Astrocyte (in vitro differentiated cells and primary cell): ENCODE measurements around the gene JMJD7. TPM values are rescaled to one million over a fixed set of nuclear protein-coding genes. Genes with fewer than 3 reads are reported as not detected.
A peak's percentile ranks its signal among the peaks of the same experiment; 100 is the strongest.

Experiments
- DNase-seq: peaks from one replicate; pipeline ENCODE4 v3.0.0-alpha.2; 2010; ENCODE audit warnings: low read depth
- FAIRE-seq: peaks from 2 replicates; lab custom pipeline; 2011; peaks lifted over from hg19 to GRCh38; lab: Jason Lieb, UNC
- H2AFZ ChIP-seq: 2 replicates; pipeline ENCODE4 v1.6.0; 2012; ENCODE audit warnings: low read depth, low read length, inconsistent platforms
- H3K27ac ChIP-seq: 2 replicates; pipeline ENCODE4 v1.5.1; 2011; ENCODE audit warnings: low read depth, low read length, inconsistent platforms
- H3K27me3 ChIP-seq: 2 replicates; pipeline ENCODE4 v1.6.0; 2011; ENCODE audit warnings: low read length, inconsistent platforms; ENCODE audit not compliant: insufficient read depth
- H3K36me3 ChIP-seq: 2 replicates; pipeline ENCODE4 v1.5.1; 2011; ENCODE audit warnings: low read length, inconsistent platforms; ENCODE audit not compliant: insufficient read depth
- H3K4me1 ChIP-seq: 2 replicates; pipeline ENCODE4 v1.5.1; 2011; ENCODE audit warnings: low read length, inconsistent platforms; ENCODE audit not compliant: insufficient read depth
- H3K4me2 ChIP-seq: 2 replicates; pipeline ENCODE4 v1.6.0; 2012; ENCODE audit warnings: low read length, inconsistent platforms
- H3K4me3 ChIP-seq: 2 replicates; pipeline ENCODE4 v1.5.1; 2011; ENCODE audit warnings: low read depth, mild to moderate bottlenecking, low read length, inconsistent platforms; ENCODE audit not compliant: insufficient read depth
- H3K79me2 ChIP-seq: 2 replicates; pipeline ENCODE4 v1.6.0; 2012; ENCODE audit warnings: mild to moderate bottlenecking, low read length, inconsistent platforms; ENCODE audit not compliant: insufficient read depth
- H3K9ac ChIP-seq: 2 replicates; pipeline ENCODE4 v1.6.0; 2012; ENCODE audit warnings: mild to moderate bottlenecking, low read length, inconsistent platforms
- H3K9me3 ChIP-seq: 2 replicates; pipeline ENCODE4 v1.5.1; 2012; ENCODE audit warnings: low read depth, mild to moderate bottlenecking, low read length, inconsistent platforms; ENCODE audit not compliant: insufficient read depth
- H4K20me1 ChIP-seq: 2 replicates; pipeline ENCODE4 v1.6.0; 2012; ENCODE audit warnings: low read length, inconsistent platforms; ENCODE audit not compliant: insufficient read depth
- H3K27ac Mint-ChIP-seq: one replicate; pipeline ENCODE4 v1.8.0; 2021; ENCODE audit warnings: mild to moderate bottlenecking, mixed read lengths; ENCODE audit not compliant: unreplicated experiment
- H3K27me3 Mint-ChIP-seq: one replicate; pipeline ENCODE4 v1.8.0; 2021; ENCODE audit warnings: low read depth, mixed read lengths; ENCODE audit not compliant: unreplicated experiment
- H3K36me3 Mint-ChIP-seq: one replicate; pipeline ENCODE4 v1.8.0; 2021; ENCODE audit warnings: low read depth, mixed read lengths; ENCODE audit not compliant: unreplicated experiment
- H3K4me1 Mint-ChIP-seq: one replicate; pipeline ENCODE4 v1.8.0; 2021; ENCODE audit warnings: low read depth, mixed read lengths; ENCODE audit not compliant: unreplicated experiment
- H3K4me3 Mint-ChIP-seq: one replicate; pipeline ENCODE4 v1.8.0; 2021; ENCODE audit warnings: mild to moderate bottlenecking, moderate library complexity, mixed read lengths; ENCODE audit not compliant: unreplicated experiment
- H3K9me3 Mint-ChIP-seq: one replicate; pipeline ENCODE4 v1.8.0; 2021; ENCODE audit warnings: mild to moderate bottlenecking, mixed read lengths; ENCODE audit not compliant: unreplicated experiment
- CTCF ChIP-seq: IDR thresholded peaks from 2 replicates; pipeline ENCODE4 v1.5.1; 2011; ENCODE audit warnings: low read depth, mild to moderate bottlenecking, inconsistent platforms, low read length, moderate library complexity; ENCODE audit not compliant: insufficient read depth
- EZH2 ChIP-seq: IDR thresholded peaks from 2 replicates; pipeline ENCODE4 v1.6.1; 2012; ENCODE audit warnings: mild to moderate bottlenecking, low read length, inconsistent platforms; ENCODE audit not compliant: insufficient read depth
- total RNA-seq: library from RNA; stranded (reverse); gene quantifications from 2 replicates; pipeline ENCODE4 v1.2.1, GENCODE V29; 2021

JMJD7 gene
- total RNA-seq, 1 donor from 2014 or later = 7.6 TPM

GRCh38 chr15:41869770-41870688 lies 42.1 kb downstream of the JMJD7 start:
- Histone ChIP-seq H3K9ac (no peak overlapping the region), H3K36me3 (no peaks in the 10 kb centered on the region), H4K20me1 (peaks cover 14% of the 10 kb centered on the region), H3K4me2 (peak overlapping the region; percentile 47), H3K27me3 (peaks cover 8% of the 10 kb centered on the region), H3K4me1 (peaks cover 15% of the 10 kb centered on the region), H2AFZ (no peak overlapping the region), H3K4me3 (no peak overlapping the region), H3K9me3 (no peaks in the 10 kb centered on the region), H3K27ac (no peak overlapping the region), H3K79me2 (no peaks in the 10 kb centered on the region)
- FAIRE-seq (no peak), DNase-seq (no peak)
- peaks cover 7% of the 10 kb centered on the region for H3K9me3 Mint-ChIP-seq
- peaks cover 42% of the 10 kb centered on the region for H3K27me3 Mint-ChIP-seq
- peaks cover 18% of the 10 kb centered on the region for H3K36me3 Mint-ChIP-seq
- TF ChIP-seq EZH2 (no peak), CTCF (no peak)
- no peak overlapping the region for H3K4me3 Mint-ChIP-seq
- no peaks in the 10 kb centered on the region for H3K4me1 Mint-ChIP-seq
- H3K27ac Mint-ChIP-seq = no peak overlapping the region

- DNase-seq (peak; percentile 74), FAIRE-seq (no peak)
- H3K27ac ChIP-seq = no peak overlapping the region
- peaks cover 8% of the 10 kb centered on the region for H3K27me3 ChIP-seq
- H3K36me3 ChIP-seq = no peaks in the 10 kb centered on the region
- peaks cover 14% of the 10 kb centered on the region for H4K20me1 ChIP-seq
- H3K4me1 ChIP-seq = peaks cover 15% of the 10 kb centered on the region
- Mint-ChIP-seq H3K27ac (no peak overlapping the region), H3K36me3 (peaks cover 18% of the 10 kb centered on the region), H3K4me3 (no peak overlapping the region), H3K9me3 (peaks cover 7% of the 10 kb centered on the region), H3K4me1 (no peaks in the 10 kb centered on the region), H3K27me3 (peaks cover 45% of the 10 kb centered on the region)
- H2AFZ ChIP-seq = no peak overlapping the region
- H3K9ac ChIP-seq = no peak overlapping the region
- H3K79me2 ChIP-seq = no peaks in the 10 kb centered on the region
- no peak for TF ChIP-seq EZH2
- no peak for TF ChIP-seq CTCF
- H3K9me3 ChIP-seq = no peaks in the 10 kb centered on the region
- peak overlapping the region; percentile 47 for H3K4me2 ChIP-seq
- no peak overlapping the region for H3K4me3 ChIP-seq
Measured at GRCh38 chr15:41870689-41871081, 42.8 kb downstream of the JMJD7 start.
